H9 (cell line): ENCODE measurements around the gene KLHDC8A. TPM values are rescaled to one million over a fixed set of nuclear protein-coding genes. Genes with fewer than 3 reads are reported as not detected.

Source experiments
- DNase-seq: peaks from one replicate; pipeline ENCODE4 v3.0.0-alpha.2; 2017
- H2AFZ ChIP-seq: one replicate; pipeline ENCODE4 v1.6.1; 2013; ENCODE audit warnings: mild to moderate bottlenecking, low read length, control low read depth, moderate library complexity
- H2AK5ac ChIP-seq: 2 replicates; pipeline ENCODE4 v1.6.1; 2013; ENCODE audit warnings: low read length, control low read depth, mixed read lengths; ENCODE audit not compliant: insufficient read length
- H2BK120ac ChIP-seq: one replicate; pipeline ENCODE4 v1.6.1; 2013; ENCODE audit warnings: low read depth, mild to moderate bottlenecking, low read length, control low read depth, inconsistent platforms; ENCODE audit not compliant: poor library complexity, severe bottlenecking
- H2BK12ac ChIP-seq: 2 replicates; pipeline ENCODE4 v1.6.1; 2013; ENCODE audit warnings: low read length, control low read depth, mixed read lengths, low read depth; ENCODE audit not compliant: insufficient read length
- H2BK15ac ChIP-seq: 2 replicates; pipeline ENCODE4 v1.6.1; 2013; ENCODE audit warnings: low read depth, low read length, control low read depth
- H2BK20ac ChIP-seq: one replicate; pipeline ENCODE4 v1.6.1; 2013; ENCODE audit warnings: low read depth, mild to moderate bottlenecking, low read length, control low read depth, inconsistent platforms; ENCODE audit not compliant: poor library complexity, severe bottlenecking
- H2BK5ac ChIP-seq: 2 replicates; pipeline ENCODE4 v1.6.1; 2013; ENCODE audit warnings: low read length, control low read depth, mixed read lengths; ENCODE audit not compliant: insufficient read length
- H3K14ac ChIP-seq: 2 replicates; pipeline ENCODE4 v1.6.1; 2013; ENCODE audit warnings: low read length, control low read depth; ENCODE audit not compliant: insufficient read depth
- H3K18ac ChIP-seq: 2 replicates; pipeline ENCODE4 v1.6.1; 2013; ENCODE audit warnings: low read depth, mild to moderate bottlenecking, mixed read lengths, low read length, control low read depth; ENCODE audit not compliant: insufficient read length
- H3K23ac ChIP-seq: 2 replicates; pipeline ENCODE4 v1.6.1; 2013; ENCODE audit warnings: low read length, control low read depth, mixed read lengths, low read depth; ENCODE audit not compliant: insufficient read length
- H3K23me2 ChIP-seq: 2 replicates; pipeline ENCODE4 v1.6.1; 2013; ENCODE audit warnings: low read depth, mild to moderate bottlenecking, mixed read lengths, low read length, control low read depth; ENCODE audit not compliant: insufficient read length, poor library complexity, severe bottlenecking
- H3K27ac ChIP-seq: 2 replicates; pipeline ENCODE4 v1.5.1; 2013; ENCODE audit warnings: low read length, control low read depth, mixed read lengths, low read depth; ENCODE audit not compliant: insufficient read length
- H3K27me3 ChIP-seq: 2 replicates; pipeline ENCODE4 v1.6.1; 2013; ENCODE audit warnings: low read length, control low read depth, inconsistent platforms; ENCODE audit not compliant: insufficient read depth
- H3K4ac ChIP-seq: 2 replicates; pipeline ENCODE4 v1.6.1; 2013; ENCODE audit warnings: low read depth, mild to moderate bottlenecking, control low read depth, inconsistent platforms, low read length, moderate library complexity
- H3K4me1 ChIP-seq: 2 replicates; pipeline ENCODE4 v1.6.1; 2013; ENCODE audit warnings: low read length, control low read depth, inconsistent platforms; ENCODE audit not compliant: insufficient read depth
- H3K4me2 ChIP-seq: 2 replicates; pipeline ENCODE4 v1.6.1; 2013; ENCODE audit warnings: low read length, control low read depth, mixed read lengths; ENCODE audit not compliant: insufficient read length, insufficient read depth
- H3K56ac ChIP-seq: 2 replicates; pipeline ENCODE4 v1.6.1; 2013; ENCODE audit warnings: low read depth, mild to moderate bottlenecking, mixed read lengths, low read length, control low read depth; ENCODE audit not compliant: insufficient read length
- H3K79me1 ChIP-seq: 2 replicates; pipeline ENCODE4 v1.6.1; 2013; ENCODE audit warnings: low read depth, mild to moderate bottlenecking, moderate library complexity, low read length, control low read depth, inconsistent platforms; ENCODE audit not compliant: insufficient read depth, poor library complexity, severe bottlenecking
- H3K79me2 ChIP-seq: 2 replicates; pipeline ENCODE4 v1.6.1; 2013; ENCODE audit warnings: low read length, control low read depth, inconsistent platforms; ENCODE audit not compliant: insufficient read depth
- H3K9ac ChIP-seq: 2 replicates; pipeline ENCODE4 v1.6.1; 2013; ENCODE audit warnings: low read length, control low read depth, mixed read lengths; ENCODE audit not compliant: insufficient read length; ENCODE audit errors: extremely low read depth
- H3K9me3 ChIP-seq: one replicate; pipeline ENCODE4 v1.6.1; 2013; ENCODE audit warnings: low read depth, low read length, inconsistent platforms; ENCODE audit not compliant: control insufficient read depth
- H3T11ph ChIP-seq: one replicate; pipeline ENCODE4 v1.6.1; 2013; ENCODE audit warnings: mild to moderate bottlenecking, low read length, control low read depth, inconsistent platforms
- H4K20me1 ChIP-seq: one replicate; pipeline ENCODE4 v1.6.1; 2013; ENCODE audit not compliant: control insufficient read depth, insufficient read length, insufficient read depth
- H4K5ac ChIP-seq: 2 replicates; pipeline ENCODE4 v1.6.1; 2013; ENCODE audit warnings: low read depth, mild to moderate bottlenecking, mixed read lengths, low read length, control low read depth; ENCODE audit not compliant: insufficient read length
- H4K8ac ChIP-seq: replicated peaks from 2 replicates; pipeline ENCODE4 v1.6.1; 2013; ENCODE audit warnings: low read length, control low read depth, mixed read lengths, low read depth; ENCODE audit not compliant: insufficient read length
- H4K91ac ChIP-seq: 2 replicates; pipeline ENCODE4 v1.6.1; 2013; ENCODE audit warnings: low read depth, mild to moderate bottlenecking, moderate library complexity, mixed read lengths, low read length, control low read depth; ENCODE audit not compliant: insufficient read length
- H3K27ac Mint-ChIP-seq, 3 experiments: 2 replicates in 2 of 3; 3 replicates in 1 of 3; pipeline ENCODE4 v1.8.0; 2020 to 2021; ENCODE audit warnings: mixed read lengths in 3 of 3, mild to moderate bottlenecking in 1 of 3, moderate library complexity in 1 of 3
- H3K27me3 Mint-ChIP-seq: 2 replicates; pipeline ENCODE4 v1.8.0; 2021; ENCODE audit warnings: low read depth, mild to moderate bottlenecking, moderate library complexity, mixed read lengths
- H3K36me3 Mint-ChIP-seq, 3 experiments: 2 replicates in 2 of 3; 3 replicates in 1 of 3; pipeline ENCODE4 v1.8.0; 2020 to 2021; ENCODE audit warnings: low read depth in 3 of 3, mixed read lengths in 3 of 3; ENCODE audit not compliant: insufficient read depth in 1 of 3
- H3K4me1 Mint-ChIP-seq, 2 experiments: 2 replicates each; pipeline ENCODE4 v1.8.0; 2020; ENCODE audit warnings: mixed read lengths in 2 of 2
- H3K4me3 Mint-ChIP-seq, 2 experiments: 2 replicates in 1 of 2; 3 replicates in 1 of 2; pipeline ENCODE4 v1.8.0; 2020 to 2021; ENCODE audit warnings: mild to moderate bottlenecking in 2 of 2, mixed read lengths in 2 of 2, moderate library complexity in 1 of 2
- H3K9me3 Mint-ChIP-seq, 2 experiments: 2 replicates in 1 of 2; 3 replicates in 1 of 2; pipeline ENCODE4 v1.8.0; 2020; ENCODE audit warnings: mild to moderate bottlenecking in 2 of 2, mixed read lengths in 2 of 2, moderate library complexity in 1 of 2
- WGBS: extraction: QIAGEN DNeasy Blood & Tissue Kit; methylation state at CpG from one replicate; pipeline ENCODE4 v1.1.7; 2013; ENCODE audit warnings: missing lambda C conversion rate, low lambda C conversion rate, mixed read lengths; ENCODE audit not compliant: insufficient read length; ENCODE audit errors: extremely low coverage; 5-methylcytosine and 5-hydroxymethylcytosine counted together
- total RNA-seq: library from RNA; stranded (reverse); gene quantifications from 2 replicates; pipeline ENCODE4 v1.2.1, GENCODE V29; 2021
- TF ChIP-seq, protein P1 (sequence below): fragments of 200-600 bp; sonication (generic); conservative IDR thresholded peaks from 3 replicates; pipeline ENCODE4 v1.8.0; 2021; ENCODE audit warnings: antibody characterized with exemption, mild to moderate bottlenecking

The KLHDC8A gene
- total RNA-seq, 1 experiment from 2014 or later: 0.96 TPM

DNA sequence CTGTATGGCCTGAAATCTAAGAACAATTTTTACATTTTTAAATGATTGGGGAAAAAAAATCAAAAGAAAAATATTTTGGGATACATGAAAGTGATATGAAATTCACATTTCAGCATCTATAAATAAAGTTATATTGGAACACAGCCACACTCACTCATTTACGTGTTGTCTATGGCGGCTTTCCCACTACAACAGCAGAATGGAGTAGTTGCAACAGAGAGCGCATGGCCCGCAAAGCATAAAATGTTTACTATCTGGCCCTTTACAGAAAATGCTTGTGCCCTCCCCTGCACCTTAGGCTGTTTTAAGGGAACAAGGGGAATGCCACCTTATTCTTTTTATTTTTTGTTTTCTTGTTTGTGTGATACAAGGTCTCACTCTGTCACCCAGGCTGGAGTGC lies 3.5 kb downstream of the KLHDC8A start:
- Histone ChIP-seq H3K23ac (no peak overlapping the region), H4K91ac (no peak overlapping the region), H3K4me1 (peaks cover 16% of the 10 kb centered on the region; the same call in 1 of the 2 replicates), H4K8ac (no peak overlapping the region), H2BK12ac (no peak overlapping the region), H2BK120ac (no peak overlapping the region), H2BK20ac (no peak overlapping the region), H3T11ph (no peak overlapping the region), H3K79me1 (no peaks in the 10 kb centered on the region), H3K4ac (no peak overlapping the region), H3K56ac (no peak overlapping the region), H3K9ac (no peak overlapping the region), H3K4me2 (no peak overlapping the region), H3K9me3 (no peaks in the 10 kb centered on the region), H3K18ac (no peak overlapping the region), H2BK5ac (no peak overlapping the region), H3K27ac (no peak overlapping the region), H2AFZ (no peak overlapping the region), H3K14ac (no peak overlapping the region), H4K20me1 (no peaks in the 10 kb centered on the region), H3K27me3 (no peaks in the 10 kb centered on the region), H4K5ac (no peak overlapping the region), H3K23me2 (no peaks in the 10 kb centered on the region), H3K79me2 (no peaks in the 10 kb centered on the region), H2AK5ac (no peak overlapping the region), H2BK15ac (no peak overlapping the region)
- no CpG with 5 or more reads among the region's 4 CpGs for WGBS
- TF ChIP-seq, protein P1, sequence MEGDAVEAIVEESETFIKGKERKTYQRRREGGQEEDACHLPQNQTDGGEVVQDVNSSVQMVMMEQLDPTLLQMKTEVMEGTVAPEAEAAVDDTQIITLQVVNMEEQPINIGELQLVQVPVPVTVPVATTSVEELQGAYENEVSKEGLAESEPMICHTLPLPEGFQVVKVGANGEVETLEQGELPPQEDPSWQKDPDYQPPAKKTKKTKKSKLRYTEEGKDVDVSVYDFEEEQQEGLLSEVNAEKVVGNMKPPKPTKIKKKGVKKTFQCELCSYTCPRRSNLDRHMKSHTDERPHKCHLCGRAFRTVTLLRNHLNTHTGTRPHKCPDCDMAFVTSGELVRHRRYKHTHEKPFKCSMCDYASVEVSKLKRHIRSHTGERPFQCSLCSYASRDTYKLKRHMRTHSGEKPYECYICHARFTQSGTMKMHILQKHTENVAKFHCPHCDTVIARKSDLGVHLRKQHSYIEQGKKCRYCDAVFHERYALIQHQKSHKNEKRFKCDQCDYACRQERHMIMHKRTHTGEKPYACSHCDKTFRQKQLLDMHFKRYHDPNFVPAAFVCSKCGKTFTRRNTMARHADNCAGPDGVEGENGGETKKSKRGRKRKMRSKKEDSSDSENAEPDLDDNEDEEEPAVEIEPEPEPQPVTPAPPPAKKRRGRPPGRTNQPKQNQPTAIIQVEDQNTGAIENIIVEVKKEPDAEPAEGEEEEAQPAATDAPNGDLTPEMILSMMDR: no peak
- peaks cover 85 to 90% of the 10 kb centered on the region in 2 experiments for H3K4me1 Mint-ChIP-seq
- no peaks in the 10 kb centered on the region; a peak in 1 of 7 replicates for H3K36me3 Mint-ChIP-seq
- H3K4me3 Mint-ChIP-seq: no peak overlapping the region
- DNase-seq: no peak
- no peak overlapping the region; a peak in 1 of 7 replicates for H3K27ac Mint-ChIP-seq
- peaks cover 3% of the 10 kb centered on the region for H3K27me3 Mint-ChIP-seq
- no peaks in the 10 kb centered on the region for H3K9me3 Mint-ChIP-seq
